ENCODE measurements around the gene ABAT.

The ABAT gene

DNA sequence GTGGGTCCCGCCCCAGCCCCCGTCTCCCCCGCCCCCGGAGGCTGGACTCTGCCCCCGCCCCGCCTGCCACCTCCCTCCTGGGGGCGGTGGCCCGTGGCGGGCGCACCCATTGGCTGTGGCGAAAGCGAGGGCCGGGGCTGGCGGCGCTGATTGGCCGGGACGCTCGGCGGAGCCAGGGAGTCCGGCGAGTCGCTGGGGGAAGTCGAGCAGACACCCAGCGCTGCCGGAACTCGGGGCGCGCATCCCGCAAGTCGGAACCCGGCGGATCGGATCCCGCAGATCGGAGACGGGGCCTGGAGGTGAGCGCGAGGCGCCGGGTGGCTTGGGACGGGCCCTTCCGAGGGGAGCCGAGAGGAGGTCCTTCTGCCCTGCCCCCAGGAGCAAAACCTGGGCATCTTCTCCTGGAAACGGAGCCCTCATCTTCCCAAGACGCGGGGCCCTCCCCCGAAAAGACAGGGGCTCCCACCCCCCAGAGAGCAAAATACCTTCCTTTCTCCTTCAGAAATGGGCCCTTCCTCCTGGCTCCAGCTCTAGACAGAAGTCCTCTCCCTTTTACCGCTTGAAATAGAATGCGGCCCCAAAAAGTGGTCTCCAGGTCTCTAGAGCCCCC is at the start of gene ABAT:
TSS of gene ABAT (plus strand) at position 205 of the 610 bp plus-strand sequence. CDS start 61,123 bp downstream, outside the sequence.
- DNase-seq = peak; percentile 72 to 76

GRCh38 chr16:8625491-8626087 is 48.8 kb upstream of the ABAT start:
- DNase-seq = no peak

DNA sequence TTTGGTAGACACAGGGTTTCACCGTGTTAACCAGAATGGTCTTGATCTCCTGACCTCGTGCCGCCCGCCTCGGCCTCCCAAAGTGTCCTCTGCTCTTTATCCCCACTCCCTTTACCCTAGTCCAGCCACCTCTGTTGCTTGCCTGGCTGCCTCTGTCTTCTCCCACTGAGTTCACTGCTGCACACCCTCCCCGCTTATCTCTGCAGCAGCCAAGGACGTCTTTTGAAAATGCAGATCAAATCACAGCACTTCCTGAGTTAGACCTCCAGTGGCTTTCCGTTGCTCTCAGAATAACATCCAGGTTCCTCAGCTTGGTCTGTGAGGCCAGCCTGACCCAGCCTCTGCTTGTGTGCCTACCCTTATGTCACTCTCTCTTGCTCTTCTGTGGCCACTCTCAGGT is 47.5 kb upstream of the ABAT start:
- DNase-seq = no peak

DNA sequence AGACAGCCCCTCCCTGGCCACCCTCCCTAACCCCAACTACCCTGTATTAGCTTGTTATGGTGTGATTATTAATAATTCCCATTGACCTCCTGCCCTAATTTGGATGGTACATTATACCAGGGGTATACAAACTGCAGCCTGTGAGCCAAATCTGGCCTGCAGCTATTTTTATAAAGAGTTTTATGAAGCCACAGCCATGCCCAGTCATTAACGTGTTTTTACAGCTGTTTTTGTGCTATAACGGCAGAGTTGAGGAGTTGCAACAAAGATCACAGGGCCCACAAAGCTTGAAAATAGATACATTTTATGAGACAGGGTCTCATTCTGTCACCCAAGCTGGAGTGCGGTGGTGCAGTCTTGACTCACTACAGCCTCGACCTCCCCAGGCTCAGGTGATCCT is 47.0 kb upstream of the ABAT start:
- no peak for DNase-seq

DNA sequence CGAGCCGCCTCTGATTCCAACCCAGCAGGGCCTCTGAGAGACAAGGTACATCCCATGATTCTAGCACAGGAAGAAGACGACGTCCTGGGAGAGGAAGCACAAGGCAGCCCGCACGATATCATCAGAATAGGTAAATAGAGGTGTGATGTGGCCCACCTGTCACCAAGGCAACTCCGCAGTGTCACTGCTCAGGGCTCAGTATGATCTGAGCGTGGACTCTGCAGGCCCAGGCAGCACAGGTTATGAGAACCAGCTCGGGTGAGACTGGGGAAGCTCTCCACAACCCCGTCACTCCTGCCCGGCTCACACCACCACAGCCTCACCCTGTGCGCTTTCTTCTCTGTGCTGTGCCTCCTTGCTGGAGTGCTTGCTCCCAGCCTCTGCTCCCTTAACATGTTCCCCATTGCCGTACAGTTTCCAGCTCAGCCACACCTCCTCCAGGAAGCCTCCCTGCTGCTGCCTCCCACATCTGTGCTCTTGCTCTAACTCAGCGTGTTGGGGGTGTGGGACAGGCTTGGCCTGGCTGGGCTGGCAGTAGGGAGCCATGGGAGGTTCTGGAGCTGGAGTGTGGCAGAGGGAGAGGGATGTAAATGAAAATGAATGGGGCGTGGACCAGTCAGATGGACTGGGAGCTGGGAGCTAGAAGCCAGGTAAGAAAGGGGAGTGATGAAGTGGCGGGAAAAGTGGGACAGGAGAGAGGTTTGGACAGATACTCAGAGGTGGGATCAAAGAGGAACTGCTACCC is 45.3 kb upstream of the ABAT start:
- DNase-seq = no peak

- no peak for DNase-seq
Observed at GRCh38 chr16:8630255-8630953, 44.0 kb upstream of the ABAT start.

GRCh38 chr16:8631373-8631772 is 43.0 kb upstream of the ABAT start:
- no peak for DNase-seq

DNA sequence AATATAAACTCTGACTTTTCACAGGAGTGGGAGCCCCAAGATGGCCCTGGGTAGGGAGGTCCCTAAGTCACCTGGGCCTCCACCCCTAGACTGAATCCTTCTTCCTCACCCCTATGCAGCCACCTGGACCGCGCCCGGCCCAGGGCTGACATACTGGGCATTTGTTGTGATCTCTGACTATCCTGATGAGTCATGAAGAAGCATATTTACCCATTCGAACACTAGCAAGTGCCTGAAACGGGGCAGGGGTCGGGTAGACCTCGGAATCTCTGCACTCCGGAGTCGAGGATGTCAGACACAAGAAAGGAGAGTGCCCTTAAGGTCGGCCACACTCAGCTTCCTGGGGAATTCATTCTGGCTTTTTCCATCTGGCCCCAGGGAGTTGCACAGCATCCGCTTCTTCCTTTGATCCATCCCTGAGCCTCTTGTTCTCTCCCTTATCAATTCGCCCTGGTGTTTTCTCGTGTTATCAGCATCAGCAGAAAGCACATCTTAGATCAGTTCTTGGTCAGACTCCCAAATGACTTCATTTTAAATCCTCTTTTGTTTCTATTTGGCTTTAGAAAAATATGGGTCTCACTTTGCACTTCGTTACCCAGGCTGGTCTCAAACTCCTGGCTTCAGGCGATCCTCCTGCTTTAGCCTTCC is 42.5 kb upstream of the ABAT start:
- DNase-seq = no peak

GRCh38 chr16:8632675-8633182 is 41.7 kb upstream of the ABAT start:
- DNase-seq = no peak

DNA sequence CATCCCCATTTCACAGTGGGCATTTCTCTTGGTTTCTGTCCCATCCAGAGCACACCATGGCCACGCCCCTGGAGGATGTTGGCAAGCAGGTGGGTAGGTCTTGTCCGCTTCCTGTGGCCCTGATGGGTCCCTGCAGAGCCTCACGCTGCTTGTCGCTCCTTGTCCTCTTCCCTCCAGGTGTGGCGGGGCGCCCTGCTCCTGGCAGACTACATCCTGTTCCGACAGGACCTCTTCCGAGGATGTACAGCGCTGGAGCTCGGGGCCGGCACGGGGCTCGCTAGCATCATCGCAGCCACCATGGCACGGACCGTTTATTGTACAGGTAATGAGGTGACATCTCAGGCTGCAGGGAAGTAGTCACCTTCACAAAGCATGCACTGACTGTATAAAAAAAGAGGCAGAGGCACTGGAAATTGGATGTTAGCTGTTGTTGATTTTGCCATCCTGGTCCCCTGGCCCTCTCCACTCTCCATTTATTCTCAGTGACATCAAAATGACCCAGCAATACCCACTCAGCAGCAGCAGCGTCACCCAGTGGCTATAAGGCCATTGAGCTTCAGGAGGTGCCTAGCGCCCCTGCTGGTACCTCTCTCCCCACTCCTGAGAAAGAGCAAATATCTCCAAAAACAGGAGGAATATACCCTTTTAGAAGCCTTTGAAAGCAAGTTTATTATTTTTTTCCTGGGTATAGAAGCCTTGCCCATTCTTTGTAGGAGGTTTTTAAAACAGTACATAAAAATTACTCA is 39.3 kb upstream of the ABAT start:
- no peak for DNase-seq

GRCh38 chr16:8639694-8640093 is 34.7 kb upstream of the ABAT start:
- DNase-seq = no peak

GRCh38 chr16:8641671-8642070 is 32.7 kb upstream of the ABAT start:
- no peak for DNase-seq

DNA sequence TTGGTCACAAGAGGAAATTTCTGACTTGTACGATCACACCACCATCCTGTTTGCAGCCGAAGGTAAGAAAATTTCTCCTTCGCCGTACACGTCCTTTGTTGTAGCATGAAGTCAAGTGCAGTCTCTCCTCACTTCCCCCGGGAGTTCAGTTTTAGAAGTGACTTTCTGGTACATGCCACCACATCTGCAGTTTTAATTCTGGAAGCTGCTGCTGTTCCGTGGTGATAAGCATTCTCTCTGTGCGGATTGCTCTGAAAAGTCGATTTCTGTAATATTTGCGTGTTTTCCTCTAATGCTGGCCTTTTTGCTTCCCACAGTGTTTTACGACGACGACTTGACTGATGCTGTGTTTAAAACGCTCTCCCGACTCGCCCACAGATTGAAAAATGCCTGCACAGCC is 32.3 kb upstream of the ABAT start:
- DNase-seq = no peak

DNA sequence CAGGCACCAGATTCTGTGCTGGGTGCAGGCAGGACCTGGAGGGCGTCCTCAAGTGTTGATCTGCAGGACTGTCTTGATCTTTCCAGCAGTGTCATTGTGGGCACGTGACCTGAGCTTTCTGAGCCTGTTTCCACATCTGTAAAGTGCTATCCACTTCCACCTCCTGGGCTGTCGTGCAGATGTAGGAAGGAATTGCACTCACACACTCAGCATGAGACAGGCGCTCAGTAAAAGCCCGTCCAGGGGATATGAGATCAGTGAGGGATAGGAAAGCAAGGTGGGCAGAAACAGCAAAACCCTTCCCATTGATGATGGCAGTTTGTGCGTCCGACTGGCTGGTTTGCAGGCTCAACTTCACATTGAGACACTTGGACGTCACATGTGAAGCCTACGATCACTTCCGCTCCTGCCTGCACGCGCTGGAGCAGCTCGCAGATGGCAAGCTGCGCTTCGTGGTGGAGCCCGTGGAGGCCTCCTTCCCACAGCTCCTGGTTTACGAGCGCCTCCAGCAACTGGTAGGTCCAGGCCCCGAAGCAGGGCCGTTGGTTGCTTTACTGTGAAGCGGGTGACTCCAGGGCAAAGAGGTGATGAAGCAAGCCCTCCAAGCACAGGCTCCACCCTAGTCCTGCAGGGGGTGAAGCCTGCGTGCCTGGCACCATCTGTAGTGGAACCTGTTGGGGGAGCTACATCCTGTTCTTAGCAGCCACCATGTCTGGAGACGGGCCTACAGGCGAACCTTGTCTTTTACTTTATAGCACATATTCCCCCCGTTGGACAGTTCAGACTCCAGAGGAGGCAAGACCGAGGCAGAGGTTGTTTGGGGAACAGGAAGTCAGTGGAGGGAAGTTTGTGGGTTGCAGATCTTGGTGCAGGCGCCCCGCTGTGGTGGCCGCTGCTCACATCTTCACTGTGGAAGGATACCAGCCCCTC is 29.9 kb upstream of the ABAT start:
- no peak for DNase-seq

- DNase-seq = no peak
Observed at GRCh38 chr16:8645141-8645521, 29.3 kb upstream of the ABAT start.

DNA sequence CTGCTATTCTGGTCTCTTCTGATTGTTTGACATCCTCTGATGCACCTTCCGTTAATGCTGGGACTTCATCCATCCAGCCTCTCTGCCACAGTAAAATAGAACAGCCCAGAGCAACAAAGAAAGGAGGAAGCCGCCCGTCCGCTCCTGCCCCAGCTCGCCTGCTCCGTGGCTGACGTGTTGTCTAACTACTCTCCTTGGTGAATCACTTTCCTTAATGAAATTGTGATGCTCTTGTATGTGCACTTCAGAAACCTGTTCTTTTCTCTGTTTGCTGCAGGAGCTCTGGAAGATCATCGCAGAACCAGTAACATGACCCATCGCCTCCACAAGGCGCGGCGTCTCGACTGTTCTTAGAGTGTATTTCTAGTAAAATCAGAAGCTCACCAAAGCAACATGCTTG is 28.6 kb upstream of the ABAT start:
- no peak for DNase-seq

GRCh38 chr16:8646326-8647053 is 27.9 kb upstream of the ABAT start:
- no peak for DNase-seq

DNA sequence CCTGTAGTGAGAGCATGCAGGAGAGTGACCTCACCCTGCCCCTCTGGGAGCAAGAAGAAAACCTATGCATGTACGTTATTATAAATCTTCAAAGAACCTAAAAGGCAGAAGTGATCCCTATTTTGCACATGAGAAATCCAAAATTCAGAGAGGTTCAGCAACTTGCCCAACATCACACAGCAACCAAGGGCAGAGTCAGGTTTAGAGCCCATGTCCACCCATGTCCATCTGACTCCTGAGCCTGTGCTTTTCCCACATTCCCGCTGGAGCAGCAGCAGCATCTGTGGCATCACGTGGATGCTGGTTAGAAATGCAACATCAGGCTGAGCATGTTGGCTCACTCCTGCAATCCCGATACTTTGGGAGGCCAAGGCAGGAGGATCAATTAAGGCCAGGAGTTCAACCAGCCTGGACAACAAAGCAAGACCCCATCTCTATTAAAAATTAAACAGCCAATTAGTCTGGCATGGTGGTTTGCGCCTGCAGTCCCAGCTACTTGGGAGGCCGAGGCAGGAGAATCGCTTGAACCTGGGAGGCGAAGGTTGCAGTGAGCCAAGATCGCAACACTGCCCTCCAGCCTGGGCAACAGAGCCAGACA is 26.6 kb upstream of the ABAT start:
- no peak for DNase-seq

DNA sequence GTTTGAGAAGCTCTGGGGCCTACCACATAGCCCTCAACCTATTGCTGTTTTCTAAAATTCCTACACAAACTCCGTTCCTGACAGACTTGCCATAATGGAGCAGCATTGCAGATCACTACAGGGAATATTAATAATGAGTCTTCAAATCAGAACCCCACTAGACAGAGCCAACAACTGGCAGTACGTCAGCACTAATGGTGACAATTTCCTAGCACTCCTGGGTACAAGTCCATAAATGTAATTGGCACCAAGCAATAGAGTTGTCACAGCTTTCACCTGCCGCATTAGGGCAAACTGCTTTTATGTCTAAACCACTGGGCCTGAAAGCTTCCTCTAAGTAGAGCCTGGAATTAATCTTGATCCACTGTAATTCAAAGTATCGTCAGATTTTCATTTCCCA is 25.5 kb upstream of the ABAT start:
- no peak for DNase-seq
